ENCODE data around the gene PABPN1.

DNA sequence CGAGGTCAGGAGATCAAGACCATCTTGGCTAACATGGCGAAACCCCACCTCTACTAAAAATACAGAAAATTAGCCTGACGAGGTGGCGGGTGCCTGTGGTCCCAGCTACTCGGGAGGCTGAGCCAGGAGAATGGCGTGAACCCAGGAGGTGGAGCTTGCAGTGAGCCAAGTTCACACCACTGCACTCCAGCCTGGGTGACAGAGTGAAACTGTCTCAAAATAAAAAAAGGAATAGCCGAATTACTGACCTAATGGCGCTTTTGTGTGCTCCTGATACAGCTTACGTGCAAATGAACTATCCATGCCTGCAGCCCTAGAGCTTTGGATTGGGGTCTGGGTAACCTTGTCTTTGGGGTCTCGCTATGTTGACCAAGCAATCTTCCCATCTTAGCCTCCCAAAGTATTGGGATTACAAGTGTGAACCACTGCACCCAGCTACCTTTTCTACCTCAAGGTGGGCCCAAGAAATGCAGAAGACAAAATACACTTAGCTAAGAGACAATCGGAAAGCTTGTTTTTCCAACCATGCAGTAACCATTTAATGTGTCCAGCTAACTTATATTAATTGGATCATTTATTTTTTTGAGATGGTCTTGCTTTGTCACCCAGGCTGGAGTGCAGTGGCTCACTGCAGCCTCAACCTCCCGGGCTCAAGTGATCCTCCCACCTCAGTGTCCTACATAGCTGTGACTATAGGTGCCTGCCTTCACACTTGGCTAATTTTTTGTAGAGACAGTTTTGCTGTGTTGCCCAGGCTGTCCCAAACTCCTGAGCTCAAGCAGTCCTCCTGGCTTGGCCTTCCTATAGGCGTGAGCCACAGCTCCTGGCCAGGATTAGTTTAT, 5.5 kb downstream of the PABPN1 start:
- TF ChIP-seq TEAD4 (IDR thresholded peaks at IDR 0.05) (no peak), EGR1 (IDR thresholded peaks at IDR 0.05) (no peak), CEBPB (IDR thresholded peaks at IDR 0.05) (no peak), YY1 (IDR thresholded peaks at IDR 0.05; ENCODE audit: low read depth) (no peak)
- TF ChIP-seq, protein P1, sequence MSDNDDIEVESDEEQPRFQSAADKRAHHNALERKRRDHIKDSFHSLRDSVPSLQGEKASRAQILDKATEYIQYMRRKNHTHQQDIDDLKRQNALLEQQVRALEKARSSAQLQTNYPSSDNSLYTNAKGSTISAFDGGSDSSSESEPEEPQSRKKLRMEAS (IDR thresholded peaks at IDR 0.05), result no peak

All from Ishikawa (cell line).